Neuronal stem cell (in vitro differentiated cells): ENCODE data around the gene UNC5B.
A peak's percentile ranks its signal among the peaks of the same experiment; 100 is the strongest.

Source experiments
- DNase-seq: peaks from one replicate; pipeline ENCODE4 v3.0.0-alpha.2; 2013; ENCODE audit warnings: low spot score
- H2AFZ ChIP-seq: one replicate; pipeline ENCODE4 v1.6.1; 2013; ENCODE audit warnings: mild to moderate bottlenecking, low read length, inconsistent platforms
- H2AK5ac ChIP-seq: 2 replicates; pipeline ENCODE4 v1.6.1; 2013; ENCODE audit warnings: low read depth, mild to moderate bottlenecking, inconsistent platforms, low read length, moderate library complexity, mixed read lengths
- H2BK120ac ChIP-seq: 2 replicates; pipeline ENCODE4 v1.6.1; 2013; ENCODE audit warnings: low read depth, mild to moderate bottlenecking, inconsistent platforms, low read length, moderate library complexity, mixed read lengths
- H2BK12ac ChIP-seq: one replicate; pipeline ENCODE4 v1.6.1; 2013; ENCODE audit warnings: low read length, inconsistent platforms
- H2BK15ac ChIP-seq: 2 replicates; pipeline ENCODE4 v1.6.1; 2013; ENCODE audit warnings: mild to moderate bottlenecking, low read length, inconsistent platforms, mixed read lengths
- H2BK5ac ChIP-seq: one replicate; pipeline ENCODE4 v1.6.1; 2013; ENCODE audit warnings: inconsistent platforms, mild to moderate bottlenecking, low read length, moderate library complexity
- H3K14ac ChIP-seq: one replicate; pipeline ENCODE4 v1.6.1; 2013; ENCODE audit warnings: low read length, inconsistent platforms
- H3K18ac ChIP-seq: 2 replicates; pipeline ENCODE4 v1.6.1; 2013; ENCODE audit warnings: low read length, inconsistent platforms
- H3K23ac ChIP-seq: 2 replicates; pipeline ENCODE4 v1.6.1; 2013; ENCODE audit warnings: low read depth, mild to moderate bottlenecking, mixed read lengths, low read length, inconsistent platforms; ENCODE audit not compliant: poor library complexity
- H3K27ac ChIP-seq: replicated peaks from 3 replicates; pipeline ENCODE4 v1.5.1; 2013; ENCODE audit warnings: low read length, inconsistent platforms
- H3K27me3 ChIP-seq, 3 experiments: 2 replicates each; pipeline ENCODE4 v1.6.1; 2013; ENCODE audit warnings: low read length in 3 of 3, mild to moderate bottlenecking in 2 of 3, inconsistent platforms in 1 of 3, low read depth in 1 of 3, mixed read lengths in 1 of 3, moderate library complexity in 1 of 3; ENCODE audit not compliant: control insufficient read depth in 3 of 3, insufficient read depth in 3 of 3
- H3K36me3 ChIP-seq, 2 donors: replicated peaks in 1 of 2; 2 replicates each; pipeline ENCODE4 v1.6.1; 2013; ENCODE audit warnings: low read length in 2 of 2; ENCODE audit not compliant: control insufficient read depth in 2 of 2, insufficient read depth in 2 of 2
- H3K4ac ChIP-seq: 2 replicates; pipeline ENCODE4 v1.6.1; 2013; ENCODE audit warnings: inconsistent platforms, mild to moderate bottlenecking, low read length, moderate library complexity
- H3K4me1 ChIP-seq, 2 donors: 1 replicate in 1 of 2; 2 replicates in 1 of 2; pipeline ENCODE4 v1.6.1; 2013; ENCODE audit warnings: low read length in 2 of 2, low read depth in 1 of 2; ENCODE audit not compliant: control insufficient read depth in 2 of 2, insufficient read depth in 1 of 2
- H3K4me2 ChIP-seq: one replicate; pipeline ENCODE4 v1.6.1; 2013; ENCODE audit warnings: mild to moderate bottlenecking, low read length, inconsistent platforms; ENCODE audit not compliant: insufficient read depth, poor library complexity, severe bottlenecking
- H3K4me3 ChIP-seq, 2 donors: 2 replicates each; pipeline ENCODE4 v1.5.1; 2013; ENCODE audit warnings: low read length in 2 of 2, mild to moderate bottlenecking in 2 of 2, inconsistent platforms in 1 of 2, moderate library complexity in 1 of 2
- H3K79me1 ChIP-seq: one replicate; pipeline ENCODE4 v1.6.1; 2013; ENCODE audit warnings: low read depth, mild to moderate bottlenecking, inconsistent platforms, low read length, moderate library complexity
- H3K9ac ChIP-seq: one replicate; pipeline ENCODE4 v1.6.1; 2013; ENCODE audit warnings: mild to moderate bottlenecking, low read depth, low read length, inconsistent platforms; ENCODE audit not compliant: poor library complexity
- H3K9me3 ChIP-seq, 2 donors: replicated peaks in 1 of 2; 2 replicates each; pipeline versions ENCODE3 to v1.6.1; 2013; ENCODE audit warnings: low read length in 2 of 2, mild to moderate bottlenecking in 2 of 2, inconsistent platforms in 1 of 2, low read depth in 1 of 2, mixed read lengths in 1 of 2, moderate library complexity in 1 of 2; ENCODE audit not compliant: control insufficient read depth in 2 of 2, insufficient read depth in 1 of 2
- H4K8ac ChIP-seq: one replicate; pipeline ENCODE4 v1.6.1; 2013; ENCODE audit warnings: low read depth, mild to moderate bottlenecking, inconsistent platforms, low read length, moderate library complexity
- H4K91ac ChIP-seq: one replicate; pipeline ENCODE4 v1.6.1; 2013; ENCODE audit warnings: low read length, low read depth, mild to moderate bottlenecking, inconsistent platforms; ENCODE audit not compliant: poor library complexity
- WGBS, 2 donors: extraction: QIAGEN DNeasy Blood & Tissue Kit; methylation state at CpG; one replicate each; pipeline ENCODE4 v1.1.7; 2013; ENCODE audit warnings: missing lambda C conversion rate in 2 of 2, mixed read lengths in 1 of 2; ENCODE audit not compliant: insufficient read length in 2 of 2, insufficient replicate concordance in 1 of 2; ENCODE audit errors: extremely low coverage in 2 of 2; 5-methylcytosine and 5-hydroxymethylcytosine counted together

Gene UNC5B

GRCh38 chr10:71239131-71239915 is 27.0 kb downstream of the UNC5B start:
- Histone ChIP-seq H2BK120ac (no peak overlapping the region), H3K36me3 (no peaks in the 10 kb centered on the region)

GRCh38 chr10:71239946-71240795 is 27.8 kb downstream of the UNC5B start:
- no peaks in the 10 kb centered on the region for H3K36me3 ChIP-seq
- no peak overlapping the region for H2AFZ ChIP-seq
- H3K27ac ChIP-seq = no peak overlapping the region
- no CpG with 5 or more reads among the region's 22 CpGs for WGBS, 2 donors
- H3K9me3 ChIP-seq = no peaks in the 10 kb centered on the region
- H3K4ac ChIP-seq = no peak overlapping the region
- no peak overlapping the region for H2BK12ac ChIP-seq
- H4K91ac ChIP-seq = no peak overlapping the region
- H2BK15ac ChIP-seq = no peak overlapping the region
- H2BK5ac ChIP-seq = no peak overlapping the region
- DNase-seq = no peak
- H3K9ac ChIP-seq = peak overlapping the region; percentile 60
- peak overlapping the region; percentile 40 for H2AK5ac ChIP-seq
- H4K8ac ChIP-seq = no peak overlapping the region
- no peak overlapping the region for H3K23ac ChIP-seq
- no peaks in the 10 kb centered on the region for H3K79me1 ChIP-seq
- H3K4me2 ChIP-seq = no peak overlapping the region
- H2BK120ac ChIP-seq = no peak overlapping the region
- H3K14ac ChIP-seq = peak overlapping the region; percentile 89
- H3K27me3 ChIP-seq = peaks cover 0 to 26% (median 0%) of the 10 kb centered on the region in 3 experiments
- no peak overlapping the region for H3K4me3 ChIP-seq
- H3K4me1 ChIP-seq = peaks cover 8 to 9% of the 10 kb centered on the region in 2 donors
- H3K18ac ChIP-seq = peak overlapping the region; percentile 77

More at GRCh38 chr10:71239131-71239915, 27.0 kb downstream of the UNC5B start:
- Histone ChIP-seq H2AFZ (no peak overlapping the region), H3K23ac (no peak overlapping the region), H2BK12ac (no peak overlapping the region), H3K9me3 (no peaks in the 10 kb centered on the region), H4K8ac (no peak overlapping the region), H3K9ac (no peak overlapping the region), H3K79me1 (no peaks in the 10 kb centered on the region), H2AK5ac (no peak overlapping the region), H3K18ac (peak overlapping the region; percentile 42), H2BK5ac (no peak overlapping the region), H3K4me3 (no peak overlapping the region), H2BK15ac (no peak overlapping the region), H3K4ac (no peak overlapping the region), H3K27ac (no peak overlapping the region), H3K27me3 (peaks cover 0 to 31% (median 0%) of the 10 kb centered on the region in 3 experiments), H3K4me1 (peaks cover 4 to 7% of the 10 kb centered on the region in 2 donors), H3K14ac (no peak overlapping the region), H3K4me2 (no peak overlapping the region), H4K91ac (no peak overlapping the region)
- no peak for DNase-seq
- no CpG with 5 or more reads among the region's 13 CpGs for WGBS, 2 donors

- no peak overlapping the region for H3K9ac ChIP-seq
- no CpG with 5 or more reads among the region's 11 CpGs for WGBS, 2 donors
- H3K14ac ChIP-seq = no peak overlapping the region
- H3K4ac ChIP-seq = no peak overlapping the region
- H3K27ac ChIP-seq = no peak overlapping the region
- no peak overlapping the region for H4K8ac ChIP-seq
- H3K9me3 ChIP-seq = no peaks in the 10 kb centered on the region
- H2BK15ac ChIP-seq = peak overlapping the region; percentile 45
- H3K18ac ChIP-seq = peak overlapping the region; percentile 14
- H2BK12ac ChIP-seq = no peak overlapping the region
- H2AK5ac ChIP-seq = no peak overlapping the region
- H3K4me1 ChIP-seq = peaks cover 3 to 9% of the 10 kb centered on the region in 2 donors
- no peak overlapping the region for H3K4me3 ChIP-seq
- H3K4me2 ChIP-seq = no peak overlapping the region
- no peak overlapping the region for H2BK5ac ChIP-seq
- no peak overlapping the region for H2BK120ac ChIP-seq
- H3K36me3 ChIP-seq = no peaks in the 10 kb centered on the region
- no peak overlapping the region for H3K23ac ChIP-seq
- no peak for DNase-seq
- peaks cover 0 to 16% (median 0%) of the 10 kb centered on the region in 3 experiments for H3K27me3 ChIP-seq
- no peaks in the 10 kb centered on the region for H3K79me1 ChIP-seq
- H2AFZ ChIP-seq = no peak overlapping the region
- no peak overlapping the region for H4K91ac ChIP-seq
Measured at GRCh38 chr10:71241114-71241829, 28.9 kb downstream of the UNC5B start.
